Gastroesophageal sphincter (tissue), 4 donors: ENCODE data around the gene RUNX3. TPM values are rescaled to one million over a fixed set of nuclear protein-coding genes. Genes with fewer than 3 reads are reported as not detected.
"Not testable (repeated sequence)": the region's sequence is repeated elsewhere in the genome, so short reads cannot be mapped to it uniquely, and the experiment has no call there.

Experiments
- ATAC-seq: fragments of 150-250 bp; one replicate; pipeline ENCODE4 v1.9.1; 2016; ENCODE audit warnings: mild to moderate bottlenecking, moderate library complexity
- H3K27ac ChIP-seq, 4 donors: fragments of 200-600 bp; sonication (generic) in 3 of 4; 1 replicate in 3 of 4; 2 replicates in 1 of 4; pipeline ENCODE4 v1.5.1; 2016 to 2019
- H3K27me3 ChIP-seq: fragments of 200-600 bp; sonication (generic); one replicate; pipeline ENCODE4 v1.5.1; 2019
- H3K36me3 ChIP-seq, 2 donors: fragments of 200-600 bp; sonication (generic); one replicate each; pipeline ENCODE4 v1.5.1; 2019; ENCODE audit warnings: control low read depth in 1 of 2
- H3K4me1 ChIP-seq, 3 donors: fragments of 200-600 bp; sonication (generic); 1 replicate in 2 of 3; 2 replicates in 1 of 3; pipeline ENCODE4 v1.5.1; 2016 to 2019; ENCODE audit warnings: control low read depth in 2 of 3
- H3K4me3 ChIP-seq, 2 donors: fragments of 200-600 bp; sonication (generic); one replicate each; pipeline ENCODE4 v1.5.1; 2019; ENCODE audit warnings: mild to moderate bottlenecking in 1 of 2, moderate library complexity in 1 of 2
- H3K9me3 ChIP-seq, 3 donors: fragments of 200-600 bp; sonication (generic); one replicate each; pipeline ENCODE4 v1.5.1; 2017 to 2019; ENCODE audit warnings: control low read depth in 2 of 3
- CTCF ChIP-seq, 4 experiments: fragments of 200-600 bp in 2 of 4; fragments of 450-650 bp in 2 of 4; sonication (generic) in 1 of 4; IDR thresholded peaks; one replicate each; pipeline ENCODE4 v1.5.1; 2017 to 2019; ENCODE audit warnings: antibody characterized with exemption in 4 of 4, mild to moderate bottlenecking in 2 of 4, moderate library complexity in 2 of 4
- EP300 ChIP-seq: sonication (generic); formaldehyde crosslinking; IDR thresholded peaks from one replicate; pipeline ENCODE4 v1.6.1; 2017; ENCODE audit warnings: antibody characterized with exemption, mild to moderate bottlenecking
- POLR2A ChIP-seq, 2 donors: fragments of 450-650 bp; IDR thresholded peaks; one replicate each; pipeline ENCODE4 v1.6.1; 2017; ENCODE audit warnings: antibody characterized with exemption in 2 of 2, mild to moderate bottlenecking in 2 of 2, moderate library complexity in 1 of 2
- POLR2AphosphoS5 ChIP-seq: sonication (generic); formaldehyde crosslinking; IDR thresholded peaks from one replicate; pipeline ENCODE4 v1.6.1; 2017; ENCODE audit warnings: antibody characterized with exemption
- WGBS, 2 donors: methylation state at CpG; one replicate each; pipeline ENCODE4 v1.1.5; 2018; ENCODE audit warnings: low coverage in 1 of 2; 5-methylcytosine and 5-hydroxymethylcytosine counted together
- total RNA-seq, 4 donors: library from RNA; depleted of rRNA; stranded (reverse); fragments of >200 nt; gene quantifications; one replicate each; pipeline ENCODE4 v1.1.0, GENCODE V29; 2016

The RUNX3 gene
- total RNA-seq, 4 donors from 2014 or later = 0.62 to 2.0 (median 1.3) TPM

- Histone ChIP-seq H3K27ac (no peak overlapping the region), H3K27me3 (peaks cover 31% of the 10 kb centered on the region), H3K36me3 (no peaks in the 10 kb centered on the region), H3K4me1 (no peaks in the 10 kb centered on the region), H3K9me3 (peaks cover 0 to 14% (median 0%) of the 10 kb centered on the region in 3 donors), H3K4me3 (no peak overlapping the region)
- ATAC-seq = no peak
- WGBS, 2 donors = 59 to 71% methylated on average over 3 to 8 of the region's 8 CpGs
- TF ChIP-seq POLR2AphosphoS5 (no peak), POLR2A (IDR thresholded peaks at IDR 0.05) (no peak), CTCF (IDR thresholded peaks at IDR 0.05) (no peak), EP300 (no peak)
These were observed 36.1 kb downstream of the RUNX3 start for GRCh38 chr1:24894002-24894401.

GRCh38 chr1:24893431-24893830, 36.6 kb downstream of the RUNX3 start:
- peaks cover 26% of the 10 kb centered on the region for H3K27me3 ChIP-seq
- no peak overlapping the region for H3K4me3 ChIP-seq
- 81 to 90% methylated on average over 2 to 3 of the region's 3 CpGs for WGBS, 2 donors
- peaks cover 0 to 14% (median 0%) of the 10 kb centered on the region in 3 donors for H3K9me3 ChIP-seq
- H3K27ac ChIP-seq = no peak overlapping the region
- no peaks in the 10 kb centered on the region for H3K36me3 ChIP-seq
- no peak for TF ChIP-seq CTCF (IDR thresholded peaks at IDR 0.05)
- TF ChIP-seq EP300 = no peak
- no peak for TF ChIP-seq POLR2A (IDR thresholded peaks at IDR 0.05)
- H3K4me1 ChIP-seq = no peaks in the 10 kb centered on the region
- no peak for ATAC-seq

- ATAC-seq = no peak
- Histone ChIP-seq H3K4me3 (no peak overlapping the region), H3K36me3 (no peaks in the 10 kb centered on the region), H3K9me3 (peaks cover 0 to 14% (median 0%) of the 10 kb centered on the region in 3 donors), H3K4me1 (no peaks in the 10 kb centered on the region), H3K27me3 (peaks cover 28% of the 10 kb centered on the region), H3K27ac (no peak overlapping the region)
- TF ChIP-seq POLR2A (IDR thresholded peaks at IDR 0.05) (no peak), CTCF (IDR thresholded peaks at IDR 0.05) (no peak), EP300 (no peak), POLR2AphosphoS5 (no peak)
- WGBS, 2 donors = 82% methylated on average over 1 of the region's 1 CpG; no CpG with 5 or more reads in 1 of the 2 donors
These were observed 37.6 kb downstream of the RUNX3 start for GRCh38 chr1:24892188-24893153.

GRCh38 chr1:24891367-24891766, 38.7 kb downstream of the RUNX3 start:
- peaks cover 0 to 14% (median 0%) of the 10 kb centered on the region in 3 donors for H3K9me3 ChIP-seq
- peaks cover 33% of the 10 kb centered on the region for H3K27me3 ChIP-seq
- H3K4me3 ChIP-seq, ATAC-seq, H3K4me1 ChIP-seq, H3K27ac ChIP-seq, H3K36me3 ChIP-seq: not testable (repeated sequence)
- WGBS, 2 donors = 60 to 74% methylated on average over 1 of the region's 1 CpG

GRCh38 chr1:24890887-24891286, 39.2 kb downstream of the RUNX3 start:
- peaks cover 0 to 14% (median 0%) of the 10 kb centered on the region in 3 donors for H3K9me3 ChIP-seq
- 75 to 83% methylated on average over 1 to 2 of the region's 2 CpGs for WGBS, 2 donors

More at GRCh38 chr1:24890887-24891286, 39.2 kb downstream of the RUNX3 start:
- Histone ChIP-seq H3K4me1 (no peaks in the 10 kb centered on the region), H3K4me3 (no peak overlapping the region), H3K27me3 (peaks cover 33% of the 10 kb centered on the region), H3K27ac (no peak overlapping the region), H3K36me3 (no peaks in the 10 kb centered on the region)
- TF ChIP-seq CTCF (IDR thresholded peaks at IDR 0.05) (no peak), EP300 (no peak), POLR2AphosphoS5 (no peak), POLR2A (IDR thresholded peaks at IDR 0.05) (no peak)
- no peak for ATAC-seq
